ENCODE results near the gene TOMM40L.
A peak's percentile ranks its signal among the peaks of the same experiment; 100 is the strongest.

The TOMM40L gene

GRCh38 chr1:161225178-161225533 lies 704 bp upstream of the TOMM40L start:
- CTCF ChIA-PET = interaction anchor here (0.8 to 14.0 kb wide), 33 partner anchors 11 to 226 kb away, joined by 3 to 248 read pairs (median 6); partner anchors contain the start of genes CFAP126, FCER1G, NDUFS2 and NR1I3
- DNase-seq (ENCODE audit: extremely low spot score) = no peak
- POLR2A ChIA-PET = interaction anchor here (0.6 to 1.2 kb wide), 9 partner anchors 11 to 459 kb away, joined by 3 to 11 read pairs (median 4); partner anchors contain the start of genes NDUFS2 and PPOX
- no peak for TF ChIP-seq CTCF (IDR thresholded peaks at IDR 0.05; ENCODE audit: control extremely low read depth, extremely low read depth, low read depth, missing control alignments)

GRCh38 chr1:161226320-161226711 lies 456 bp downstream of the TOMM40L start:
- no peak for TF ChIP-seq CTCF (IDR thresholded peaks at IDR 0.05; ENCODE audit: control extremely low read depth, extremely low read depth, low read depth, missing control alignments)
- ChIA-PET CTCF (interaction anchor here (0.8 to 14.0 kb wide), 39 partner anchors 11 to 228 kb away, joined by 3 to 248 read pairs (median 6); partner anchors contain the start of genes CFAP126, FCER1G, NDUFS2 and NR1I3), POLR2A (interaction anchor here (0.9 to 1.2 kb wide), 4 partner anchors 19 to 69 kb away, joined by 3 to 8 read pairs (median 4); partner anchors contain the start of gene PPOX)
- DNase-seq (ENCODE audit: extremely low spot score) = no peak

GRCh38 chr1:161226759-161227158 lies 899 bp downstream of the TOMM40L start:
- no peak for TF ChIP-seq CTCF (IDR thresholded peaks at IDR 0.05; ENCODE audit: control extremely low read depth, extremely low read depth, low read depth, missing control alignments)
- ChIA-PET POLR2A (no interaction called here), CTCF (interaction anchor here (0.6 to 14.0 kb wide), 32 partner anchors 10 to 182 kb away, joined by 3 to 248 read pairs (median 6); partner anchors contain the start of genes CFAP126, FCER1G, NDUFS2 and NR1I3)
- DNase-seq (ENCODE audit: extremely low spot score) = no peak

GRCh38 chr1:161227196-161227871 lies 1.5 kb downstream of the TOMM40L start:
- DNase-seq (ENCODE audit: extremely low spot score) = peak; percentile 83
- ChIA-PET CTCF (interaction anchor here (0.6 to 14.0 kb wide), 35 partner anchors 10 to 181 kb away, joined by 3 to 248 read pairs (median 6); partner anchors contain the start of genes B4GALT3, CFAP126, FCER1G and NDUFS2), POLR2A (interaction anchor here (0.6 kb wide), 1 partner anchor 110 kb away, joined by 3 read pairs; no protein-coding TSS in a partner anchor)
- peak; percentile 73 for TF ChIP-seq CTCF (IDR thresholded peaks at IDR 0.05; ENCODE audit: control extremely low read depth, extremely low read depth, low read depth, missing control alignments)

GRCh38 chr1:161228032-161228431 lies 2.2 kb downstream of the TOMM40L start:
- no peak for DNase-seq (ENCODE audit: extremely low spot score)
- TF ChIP-seq CTCF (IDR thresholded peaks at IDR 0.05; ENCODE audit: control extremely low read depth, extremely low read depth, low read depth, missing control alignments) = no peak
- POLR2A ChIA-PET = interaction anchor here (0.6 kb wide), 1 partner anchor 109 kb away, joined by 3 read pairs; no protein-coding TSS in a partner anchor
- CTCF ChIA-PET = interaction anchor here (0.6 to 14.0 kb wide), 18 partner anchors 9 to 158 kb away, joined by 3 to 248 read pairs (median 16); partner anchors contain the start of genes B4GALT3, CFAP126, FCER1G and NDUFS2

- peak; percentile 43 for TF ChIP-seq CTCF (IDR thresholded peaks at IDR 0.05; ENCODE audit: control extremely low read depth, extremely low read depth, low read depth, missing control alignments)
- DNase-seq (ENCODE audit: extremely low spot score) = no peak
- POLR2A ChIA-PET = interaction anchor here (0.5 kb wide), 2 partner anchors 8 to 130 kb away, joined by 4 to 8 read pairs; no protein-coding TSS in a partner anchor
- CTCF ChIA-PET = interaction anchor here (0.6 to 14.0 kb wide), 20 partner anchors 7 to 156 kb away, joined by 3 to 248 read pairs (median 4); partner anchors contain the start of genes FCER1G, NDUFS2, NR1I3 and PCP4L1
Measured at GRCh38 chr1:161229896-161230295, 4.0 kb downstream of the TOMM40L start.
